Measurements from ENCODE around the gene HNRNPA2B1. TPM values are rescaled to one million over a fixed set of nuclear protein-coding genes. Genes with fewer than 3 reads are reported as not detected.

HNRNPA2B1 gene
- total RNA-seq, 4 donors from 2014 or later: 206 to 296 (median 285) TPM

GRCh38 chr7:26183545-26184280, 16.8 kb downstream of the HNRNPA2B1 start:
- TF ChIP-seq CTCF (IDR thresholded peaks at IDR 0.05): no peak
- ATAC-seq (ENCODE audit: low FRiP score): no peak

GRCh38 chr7:26182706-26183105, 17.8 kb downstream of the HNRNPA2B1 start:
- no peak for DNase-seq (ENCODE audit: low spot score)
- no peak for ATAC-seq (ENCODE audit: low FRiP score)
- no peak for TF ChIP-seq CTCF (IDR thresholded peaks at IDR 0.05)

More at GRCh38 chr7:26183545-26184280, 16.8 kb downstream of the HNRNPA2B1 start:
- no peak for DNase-seq (ENCODE audit: low spot score)

GRCh38 chr7:26182283-26182682, 18.3 kb downstream of the HNRNPA2B1 start:
- ATAC-seq (ENCODE audit: low FRiP score): no peak

GRCh38 chr7:26181474-26182227, 18.9 kb downstream of the HNRNPA2B1 start:
- DNase-seq (ENCODE audit: low spot score) (no peak), ATAC-seq (ENCODE audit: low FRiP score) (no peak)
- TF ChIP-seq CTCF (IDR thresholded peaks at IDR 0.05): no peak

More at GRCh38 chr7:26182283-26182682, 18.3 kb downstream of the HNRNPA2B1 start:
- DNase-seq (ENCODE audit: low spot score): no peak
- no peak for TF ChIP-seq CTCF (IDR thresholded peaks at IDR 0.05)

- TF ChIP-seq CTCF (IDR thresholded peaks at IDR 0.05): no peak
- DNase-seq (ENCODE audit: low spot score): no peak
- no peak for ATAC-seq (ENCODE audit: low FRiP score)
These were observed 19.8 kb downstream of the HNRNPA2B1 start for GRCh38 chr7:26180792-26181198.

GRCh38 chr7:26179826-26180497, 20.6 kb downstream of the HNRNPA2B1 start:
- ATAC-seq (ENCODE audit: low FRiP score) (no peak), DNase-seq (ENCODE audit: low spot score) (no peak)
- TF ChIP-seq CTCF (IDR thresholded peaks at IDR 0.05): no peak
